Testis (tissue), 2 donors: Measurements from ENCODE around the gene NDUFC1.

Experiments
- POLR2A ChIP-seq: fragments of 450-650 bp; IDR thresholded peaks from one replicate; pipeline ENCODE4 v1.6.1; 2017; ENCODE audit warnings: antibody characterized with exemption, mild to moderate bottlenecking, moderate library complexity
- TF ChIP-seq, protein P1 (sequence below), 3 experiments: fragments of 450-650 bp in 2 of 3; fragments of 200-600 bp in 1 of 3; sonication (generic) in 1 of 3; IDR thresholded peaks; one replicate each; pipeline ENCODE4 v1.5.1; 2016 to 2019; ENCODE audit warnings: antibody characterized with exemption in 3 of 3, mild to moderate bottlenecking in 2 of 3, moderate library complexity in 1 of 3

GRCh38 chr4:139295942-139296299, 6.4 kb downstream of the NDUFC1 start:
- no peak for TF ChIP-seq POLR2A
- TF ChIP-seq, protein P1, sequence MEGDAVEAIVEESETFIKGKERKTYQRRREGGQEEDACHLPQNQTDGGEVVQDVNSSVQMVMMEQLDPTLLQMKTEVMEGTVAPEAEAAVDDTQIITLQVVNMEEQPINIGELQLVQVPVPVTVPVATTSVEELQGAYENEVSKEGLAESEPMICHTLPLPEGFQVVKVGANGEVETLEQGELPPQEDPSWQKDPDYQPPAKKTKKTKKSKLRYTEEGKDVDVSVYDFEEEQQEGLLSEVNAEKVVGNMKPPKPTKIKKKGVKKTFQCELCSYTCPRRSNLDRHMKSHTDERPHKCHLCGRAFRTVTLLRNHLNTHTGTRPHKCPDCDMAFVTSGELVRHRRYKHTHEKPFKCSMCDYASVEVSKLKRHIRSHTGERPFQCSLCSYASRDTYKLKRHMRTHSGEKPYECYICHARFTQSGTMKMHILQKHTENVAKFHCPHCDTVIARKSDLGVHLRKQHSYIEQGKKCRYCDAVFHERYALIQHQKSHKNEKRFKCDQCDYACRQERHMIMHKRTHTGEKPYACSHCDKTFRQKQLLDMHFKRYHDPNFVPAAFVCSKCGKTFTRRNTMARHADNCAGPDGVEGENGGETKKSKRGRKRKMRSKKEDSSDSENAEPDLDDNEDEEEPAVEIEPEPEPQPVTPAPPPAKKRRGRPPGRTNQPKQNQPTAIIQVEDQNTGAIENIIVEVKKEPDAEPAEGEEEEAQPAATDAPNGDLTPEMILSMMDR (IDR thresholded peaks at IDR 0.05): no peak
